OCI-LY1 (cell line): Measurements from ENCODE around the gene SNRNP48.

Experiments used
- H2AFZ ChIP-seq: fragments of 200-600 bp; sonication (generic), shearing (Covaris generic); 2 replicates; pipeline ENCODE4 v1.6.0; 2014; ENCODE audit warnings: antibody characterized with exemption, mild to moderate bottlenecking, low read length
- H3F3A ChIP-seq: fragments of 200-600 bp; sonication (generic), shearing (Covaris generic); 2 replicates; pipeline ENCODE4 v1.6.0; 2014; ENCODE audit warnings: mild to moderate bottlenecking, antibody characterized with exemption, low read length, moderate library complexity; ENCODE audit not compliant: insufficient read depth
- H3K27ac ChIP-seq: fragments of 200-600 bp; sonication (generic); 2 replicates; pipeline ENCODE4 v1.5.1; 2014; ENCODE audit warnings: low read length, mixed run types, mild to moderate bottlenecking, low read depth; ENCODE audit not compliant: poor library complexity, severe bottlenecking
- H3K27me3 ChIP-seq: fragments of 200-600 bp; sonication (generic); 2 replicates; pipeline ENCODE4 v1.6.0; 2014; ENCODE audit warnings: antibody characterized with exemption, mild to moderate bottlenecking, low read length, moderate library complexity; ENCODE audit not compliant: insufficient read depth
- H3K36me3 ChIP-seq: fragments of 200-600 bp; sonication (generic); 2 replicates; pipeline ENCODE4 v1.6.1; 2014; ENCODE audit warnings: mild to moderate bottlenecking, antibody characterized with exemption, low read length, moderate library complexity, mixed read lengths; ENCODE audit not compliant: insufficient read depth
- H3K4me1 ChIP-seq: fragments of 200-600 bp; sonication (generic); 2 replicates; pipeline ENCODE4 v1.5.1; 2014; ENCODE audit warnings: mild to moderate bottlenecking, low read length, moderate library complexity; ENCODE audit not compliant: insufficient read depth, severe bottlenecking
- H3K4me2 ChIP-seq: fragments of 200-600 bp; sonication (generic), shearing (Covaris generic); 2 replicates; pipeline ENCODE4 v1.6.1; 2014; ENCODE audit warnings: low read length
- H3K4me3 ChIP-seq: fragments of 200-600 bp; sonication (generic); 2 replicates; pipeline ENCODE4 v1.5.1; 2014; ENCODE audit warnings: low read length, low read depth, mild to moderate bottlenecking, mixed read lengths; ENCODE audit not compliant: poor library complexity, severe bottlenecking
- H3K79me2 ChIP-seq: fragments of 200-600 bp; shearing (Covaris generic); 2 replicates; pipeline ENCODE4 v1.6.1; 2016; ENCODE audit warnings: mixed run types, low read length, mixed read lengths; ENCODE audit not compliant: insufficient read depth
- H3K9ac ChIP-seq: fragments of 200-600 bp; sonication (generic), shearing (Covaris generic); 2 replicates; pipeline ENCODE4 v1.6.1; 2014; ENCODE audit warnings: mild to moderate bottlenecking, low read length, mixed read lengths
- H3K9me2 ChIP-seq: fragments of 200-600 bp; sonication (generic), shearing (Covaris generic); 2 replicates; pipeline ENCODE4 v1.6.1; 2014; ENCODE audit warnings: low read depth, mild to moderate bottlenecking, low read length, mixed read lengths
- H3K9me3 ChIP-seq: fragments of 200-600 bp; shearing (Covaris generic); 2 replicates; pipeline ENCODE4 v1.6.1; 2014; ENCODE audit warnings: low read length, mixed read lengths
- H4K20me1 ChIP-seq: fragments of 200-600 bp; sonication (generic), shearing (Covaris generic); 2 replicates; pipeline ENCODE4 v1.6.0; 2016; ENCODE audit warnings: mild to moderate bottlenecking, low read length; ENCODE audit not compliant: insufficient read depth
- CTCF ChIP-seq: fragments of 200-600 bp; sonication (generic), shearing (Covaris generic); IDR thresholded peaks from 2 replicates; pipeline ENCODE4 v1.5.1; 2017; ENCODE audit warnings: mild to moderate bottlenecking, antibody characterized with exemption, low read length, moderate library complexity, mixed read lengths
- EZH2 ChIP-seq: fragments of 200-600 bp; sonication (generic), shearing (Covaris generic); IDR thresholded peaks from 2 replicates; pipeline ENCODE4 v1.8.0; 2017; ENCODE audit warnings: borderline replicate concordance, mixed run types, mild to moderate bottlenecking, antibody characterized with exemption, low read length, moderate library complexity, mixed read lengths

The SNRNP48 gene

GRCh38 chr6:7589221-7589620 lies 777 bp upstream of the SNRNP48 start:
- Histone ChIP-seq H3K4me2 (peak overlapping the region; percentile 87), H3K27me3 (no peaks in the 10 kb centered on the region), H3K27ac (no peak overlapping the region), H3K4me1 (peaks cover 23% of the 10 kb centered on the region), H3K79me2 (peaks cover 26% of the 10 kb centered on the region), H3K4me3 (peak overlapping the region; percentile 98), H4K20me1 (no peaks in the 10 kb centered on the region), H3K9me3 (no peaks in the 10 kb centered on the region), H3K36me3 (peaks cover 10% of the 10 kb centered on the region), H2AFZ (peak overlapping the region; percentile 100; the same call in 1 of the 2 replicates), H3K9me2 (no peaks in the 10 kb centered on the region), H3K9ac (no peak overlapping the region), H3F3A (no peaks in the 10 kb centered on the region)
- TF ChIP-seq CTCF (no peak), EZH2 (no peak)

GRCh38 chr6:7590918-7591302 lies 912 bp downstream of the SNRNP48 start:
- no peaks in the 10 kb centered on the region for H3K27me3 ChIP-seq
- peak overlapping the region; percentile 95; the same call in 1 of the 2 replicates for H3K9ac ChIP-seq
- peaks cover 26% of the 10 kb centered on the region for H3K79me2 ChIP-seq
- no peaks in the 10 kb centered on the region for H3K9me2 ChIP-seq
- H3K9me3 ChIP-seq = no peaks in the 10 kb centered on the region
- no peak for TF ChIP-seq EZH2
- no peak for TF ChIP-seq CTCF
- H3F3A ChIP-seq = no peaks in the 10 kb centered on the region
- H4K20me1 ChIP-seq = no peaks in the 10 kb centered on the region
- H3K4me2 ChIP-seq = peak overlapping the region; percentile 87
- peaks cover 23% of the 10 kb centered on the region for H3K4me1 ChIP-seq
- H2AFZ ChIP-seq = no peak overlapping the region
- no peak overlapping the region for H3K27ac ChIP-seq
- peaks cover 27% of the 10 kb centered on the region for H3K36me3 ChIP-seq
- H3K4me3 ChIP-seq = peak overlapping the region; percentile 98

GRCh38 chr6:7591770-7592169 lies 1.8 kb downstream of the SNRNP48 start:
- no peak for TF ChIP-seq CTCF
- TF ChIP-seq EZH2 = no peak
- Histone ChIP-seq H4K20me1 (no peaks in the 10 kb centered on the region), H3K27me3 (no peaks in the 10 kb centered on the region), H3K36me3 (peaks cover 35% of the 10 kb centered on the region), H3K9me2 (no peaks in the 10 kb centered on the region), H2AFZ (no peak overlapping the region), H3K4me1 (peaks cover 23% of the 10 kb centered on the region), H3F3A (no peaks in the 10 kb centered on the region), H3K4me2 (peak overlapping the region; percentile 87), H3K4me3 (peak overlapping the region; percentile 98), H3K9me3 (no peaks in the 10 kb centered on the region), H3K79me2 (peaks cover 26% of the 10 kb centered on the region), H3K27ac (no peak overlapping the region), H3K9ac (no peak overlapping the region)
